HAP-1 (cell line): ENCODE measurements around the gene PCDHGA8.
"Not testable (repeated sequence)": the region's sequence is repeated elsewhere in the genome, so short reads cannot be mapped to it uniquely, and the experiment has no call there.

ENCODE experiments used
- DNase-seq, 2 experiments: peaks; one replicate each; pipeline ENCODE4 v3.0.0-alpha.2; 2016 to 2020; ENCODE audit warnings: low spot score in 2 of 2
- H3K27me3 ChIP-seq: fragments of 250-450 bp; sonication (Bioruptor Pico); 2 replicates; pipeline ENCODE4 v1.5.1; 2020; ENCODE audit warnings: low read depth, mild to moderate bottlenecking, moderate library complexity
- H3K36me3 ChIP-seq: fragments of 250-450 bp; sonication (Bioruptor Pico); replicated peaks from 2 replicates; pipeline ENCODE4 v1.5.1; 2020; ENCODE audit warnings: mild to moderate bottlenecking
- H3K4me1 ChIP-seq: fragments of 250-450 bp; sonication (Bioruptor Pico); 2 replicates; pipeline ENCODE4 v1.5.1; 2020; ENCODE audit warnings: mild to moderate bottlenecking
- H3K4me3 ChIP-seq: fragments of 250-450 bp; sonication (Bioruptor Pico); 2 replicates; pipeline ENCODE4 v1.5.1; 2020; ENCODE audit warnings: mild to moderate bottlenecking, moderate library complexity
- H3K9me3 ChIP-seq: fragments of 250-450 bp; sonication (Bioruptor Pico); 2 replicates; pipeline ENCODE4 v1.5.1; 2020; ENCODE audit warnings: mild to moderate bottlenecking, moderate library complexity
- in situ Hi-C: fragments of 300-500 bp; cut with MboI; formaldehyde crosslinking; loops from 3 replicates; pipeline ENCODE4 v1.14.3; 2020; ENCODE audit warnings: low sequenced_read_pairs, inconsistent platforms, mixed read lengths

The PCDHGA8 gene

GRCh38 chr5:141382469-141383294 lies 9.8 kb upstream of the PCDHGA8 start, which contains the start of gene PCDHGA7:
PCDHGA7 (plus strand) TSS chr5:141382742; CDS start chr5:141382900, 158 bp downstream.
- H3K4me1 ChIP-seq = no peaks in the 10 kb centered on the region
- no peaks in the 10 kb centered on the region for H3K27me3 ChIP-seq
- in situ Hi-C loops = no loop called here

GRCh38 chr5:141383345-141383744 lies 9.1 kb upstream of the PCDHGA8 start:
- DNase-seq = no peak
- H3K9me3 ChIP-seq = no peaks in the 10 kb centered on the region
- in situ Hi-C loops = no loop called here
- no peaks in the 10 kb centered on the region for H3K27me3 ChIP-seq
- H3K4me1 ChIP-seq = no peaks in the 10 kb centered on the region
- H3K4me3 ChIP-seq = no peak overlapping the region
- H3K36me3 ChIP-seq = no peaks in the 10 kb centered on the region

More at GRCh38 chr5:141382469-141383294, 9.8 kb upstream of the PCDHGA8 start, which contains the start of gene PCDHGA7:
- no peak for DNase-seq
- no peak within 1 kb of the TSS for H3K4me3 ChIP-seq
- no peaks in the 10 kb centered on the region for H3K36me3 ChIP-seq
- H3K9me3 ChIP-seq = no peaks in the 10 kb centered on the region

GRCh38 chr5:141384471-141385267 lies 7.8 kb upstream of the PCDHGA8 start:
- in situ Hi-C loops = no loop called here
- H3K9me3 ChIP-seq = no peaks in the 10 kb centered on the region

GRCh38 chr5:141387557-141388311 lies 4.7 kb upstream of the PCDHGA8 start, which contains the start of gene PCDHGB4:
PCDHGB4 (plus strand) TSS chr5:141387698; CDS start chr5:141387885, 187 bp downstream.
- in situ Hi-C loops, H3K9me3 ChIP-seq, H3K4me3 ChIP-seq, DNase-seq, H3K4me1 ChIP-seq, H3K27me3 ChIP-seq, H3K36me3 ChIP-seq: not testable (repeated sequence)

More at GRCh38 chr5:141384471-141385267, 7.8 kb upstream of the PCDHGA8 start:
- H3K4me1 ChIP-seq = no peaks in the 10 kb centered on the region
- H3K4me3 ChIP-seq = no peak overlapping the region
- DNase-seq = no peak
- no peaks in the 10 kb centered on the region for H3K36me3 ChIP-seq
- no peaks in the 10 kb centered on the region for H3K27me3 ChIP-seq

- DNase-seq = no peak
- Histone ChIP-seq H3K4me1 (no peaks in the 10 kb centered on the region), H3K36me3 (no peaks in the 10 kb centered on the region), H3K9me3 (no peaks in the 10 kb centered on the region), H3K27me3 (no peaks in the 10 kb centered on the region), H3K4me3 (no peak overlapping the region)
- in situ Hi-C loops = no loop called here
Observed at GRCh38 chr5:141388661-141389060, 3.8 kb upstream of the PCDHGA8 start.

GRCh38 chr5:141389153-141390042 lies 3.0 kb upstream of the PCDHGA8 start:
- in situ Hi-C loops = no loop called here
- Histone ChIP-seq H3K4me1 (no peaks in the 10 kb centered on the region), H3K36me3 (no peaks in the 10 kb centered on the region), H3K4me3 (no peak overlapping the region), H3K27me3 (no peaks in the 10 kb centered on the region), H3K9me3 (no peaks in the 10 kb centered on the region)
- DNase-seq = no peak

- Histone ChIP-seq H3K36me3 (no peaks in the 10 kb centered on the region), H3K27me3 (no peaks in the 10 kb centered on the region), H3K4me3 (no peak overlapping the region), H3K9me3 (no peaks in the 10 kb centered on the region), H3K4me1 (no peaks in the 10 kb centered on the region)
- in situ Hi-C loops = no loop called here
- no peak for DNase-seq
Observed at GRCh38 chr5:141393267-141393666, 834 bp downstream of the PCDHGA8 start.

GRCh38 chr5:141394401-141395187 lies 2.2 kb downstream of the PCDHGA8 start:
- DNase-seq, H3K9me3 ChIP-seq, H3K36me3 ChIP-seq, H3K27me3 ChIP-seq, H3K4me1 ChIP-seq, in situ Hi-C loops, H3K4me3 ChIP-seq: not testable (repeated sequence)

- in situ Hi-C loops, H3K36me3 ChIP-seq, H3K4me3 ChIP-seq, H3K27me3 ChIP-seq, H3K4me1 ChIP-seq, H3K9me3 ChIP-seq: not testable (repeated sequence)
- peak in 1 of 2 experiments; percentile 6 for DNase-seq
Observed at GRCh38 chr5:141397756-141398551, 5.5 kb downstream of the PCDHGA8 start, which contains the start of gene PCDHGB5. PCDHGB5 (plus strand) TSS chr5:141397947; CDS start chr5:141398128, 181 bp downstream.

GRCh38 chr5:141398608-141399007 lies 6.2 kb downstream of the PCDHGA8 start:
- Histone ChIP-seq H3K27me3 (no peaks in the 10 kb centered on the region), H3K9me3 (no peaks in the 10 kb centered on the region), H3K4me1 (no peaks in the 10 kb centered on the region), H3K36me3 (no peaks in the 10 kb centered on the region), H3K4me3 (no peak overlapping the region)
- no peak for DNase-seq
- in situ Hi-C loops = no loop called here

- Histone ChIP-seq H3K27me3 (no peaks in the 10 kb centered on the region), H3K9me3 (no peaks in the 10 kb centered on the region), H3K4me1 (no peaks in the 10 kb centered on the region), H3K36me3 (no peaks in the 10 kb centered on the region), H3K4me3 (no peak overlapping the region)
- DNase-seq = no peak
- in situ Hi-C loops = no loop called here
Observed at GRCh38 chr5:141399555-141400258, 7.3 kb downstream of the PCDHGA8 start.
